CD4-positive, CD25-positive, alpha-beta regulatory T cell (primary cell): ENCODE results near the gene DKK2. TPM values are rescaled to one million over a fixed set of nuclear protein-coding genes. Genes with fewer than 3 reads are reported as not detected.

Experiments used
- ATAC-seq, 2 donors: fragments of 150-1000 bp; cut with Tn5 transposase; one replicate each; pipeline ENCODE4 v1.10.0; 2021; ENCODE audit warnings: low read depth in 2 of 2, moderate number of reproducible peaks in 2 of 2, moderate library complexity in 1 of 2
- DNase-seq, 3 donors: peaks; one replicate each; pipeline versions ENCODE4 v3.0.0 to v3.0.0-alpha.2; 2012 to 2022; ENCODE audit warnings: mixed read lengths in 1 of 3
- H3K27ac ChIP-seq: one replicate; pipeline ENCODE4 v1.7.0; 2013; ENCODE audit warnings: mild to moderate bottlenecking, low read length; ENCODE audit not compliant: insufficient read depth, poor library complexity, severe bottlenecking
- H3K27me3 ChIP-seq: one replicate; pipeline ENCODE4 v1.7.0; 2013; ENCODE audit warnings: low read length; ENCODE audit not compliant: control insufficient read depth, insufficient read depth
- H3K36me3 ChIP-seq: one replicate; pipeline ENCODE4 v1.7.0; 2013; ENCODE audit warnings: mild to moderate bottlenecking, low read length, moderate library complexity; ENCODE audit not compliant: control insufficient read depth, insufficient read depth
- H3K4me1 ChIP-seq: 2 replicates; pipeline ENCODE4 v1.7.0; 2013; ENCODE audit warnings: mild to moderate bottlenecking, low read length; ENCODE audit not compliant: insufficient read depth, control insufficient read depth, poor library complexity, severe bottlenecking
- H3K4me3 ChIP-seq: one replicate; pipeline ENCODE4 v1.7.0; 2013; ENCODE audit warnings: low read depth, mild to moderate bottlenecking, low read length, moderate library complexity
- H3K9me3 ChIP-seq, 2 experiments: 1 replicate in 1 of 2; 2 replicates in 1 of 2; pipeline ENCODE4 v1.7.0; 2013; ENCODE audit warnings: low read length in 2 of 2, mild to moderate bottlenecking in 1 of 2, moderate library complexity in 1 of 2; ENCODE audit not compliant: control insufficient read depth in 2 of 2
- H3K27ac Mint-ChIP-seq, 3 donors: one replicate each; pipeline ENCODE4 v1.8.0; 2020 to 2022; ENCODE audit warnings: mild to moderate bottlenecking in 3 of 3, mixed read lengths in 3 of 3, moderate library complexity in 2 of 3
- H3K27me3 Mint-ChIP-seq: one replicate; pipeline ENCODE4 v1.8.0; 2022; ENCODE audit warnings: mild to moderate bottlenecking, mixed read lengths
- H3K36me3 Mint-ChIP-seq: one replicate; pipeline ENCODE4 v1.8.0; 2020; ENCODE audit warnings: mixed read lengths
- H3K4me1 Mint-ChIP-seq, 4 donors: one replicate each; pipeline ENCODE4 v1.8.0; 2020 to 2022; ENCODE audit warnings: mixed read lengths in 4 of 4, mild to moderate bottlenecking in 1 of 4
- H3K4me3 Mint-ChIP-seq, 4 donors: one replicate each; pipeline ENCODE4 v1.8.0; 2020 to 2022; ENCODE audit warnings: mild to moderate bottlenecking in 4 of 4, mixed read lengths in 4 of 4, moderate library complexity in 3 of 4
- H3K9me3 Mint-ChIP-seq, 7 donors: one replicate each; pipeline ENCODE4 v1.8.0; 2020 to 2022; ENCODE audit warnings: mixed read lengths in 7 of 7, mild to moderate bottlenecking in 3 of 7, moderate library complexity in 2 of 7
- polyA plus RNA-seq, 4 donors: library from polyadenylated mRNA; unstranded; fragments of 300-500 nt; fragmentation: Illumina TruSeq; gene quantifications; one replicate each; pipeline ENCODE4 v1.2.3, GENCODE V29; 2021
- total RNA-seq: library from RNA; stranded (reverse); gene quantifications from one replicate; pipeline ENCODE4 v1.2.3, GENCODE V29; 2022

DKK2 gene
- total and polyA plus RNA-seq, 5 donors from 2014 or later: not detected

DNA sequence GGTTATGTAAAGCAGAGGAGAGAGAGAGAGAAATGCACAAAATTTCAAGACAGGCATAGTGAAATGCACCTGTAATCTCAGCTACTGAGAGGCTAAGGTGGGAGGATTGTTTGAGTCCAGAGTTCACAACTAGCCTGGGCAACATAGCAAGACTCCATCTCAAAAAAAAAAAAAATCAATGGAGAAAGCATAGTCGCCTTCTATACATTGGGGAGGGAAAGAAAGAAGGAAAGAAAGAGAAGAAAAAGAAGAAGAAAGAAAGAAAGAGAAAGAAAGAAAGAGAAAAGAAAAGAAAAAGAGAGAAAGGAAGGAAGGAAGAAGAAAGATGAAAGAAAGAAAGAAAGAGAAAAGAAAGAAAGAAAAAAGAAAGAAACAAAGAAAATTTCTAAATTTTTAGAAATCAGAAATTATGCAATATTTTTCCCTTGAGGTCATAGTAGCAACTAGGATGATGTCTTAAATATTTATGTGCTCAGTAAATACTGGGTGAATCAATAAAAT lies 53.4 kb downstream of the DKK2 start:
- Mint-ChIP-seq H3K4me3 (no peak overlapping the region), H3K4me1 (no peaks in the 10 kb centered on the region), H3K36me3 (no peaks in the 10 kb centered on the region), H3K27me3 (no peaks in the 10 kb centered on the region), H3K27ac (no peak overlapping the region), H3K9me3 (no peaks in the 10 kb centered on the region)
- Histone ChIP-seq H3K4me3 (no peak overlapping the region), H3K27me3 (no peaks in the 10 kb centered on the region), H3K4me1 (no peaks in the 10 kb centered on the region), H3K27ac (no peak overlapping the region), H3K9me3 (no peaks in the 10 kb centered on the region), H3K36me3 (no peaks in the 10 kb centered on the region)
- ATAC-seq (no peak), DNase-seq (no peak)

DNA sequence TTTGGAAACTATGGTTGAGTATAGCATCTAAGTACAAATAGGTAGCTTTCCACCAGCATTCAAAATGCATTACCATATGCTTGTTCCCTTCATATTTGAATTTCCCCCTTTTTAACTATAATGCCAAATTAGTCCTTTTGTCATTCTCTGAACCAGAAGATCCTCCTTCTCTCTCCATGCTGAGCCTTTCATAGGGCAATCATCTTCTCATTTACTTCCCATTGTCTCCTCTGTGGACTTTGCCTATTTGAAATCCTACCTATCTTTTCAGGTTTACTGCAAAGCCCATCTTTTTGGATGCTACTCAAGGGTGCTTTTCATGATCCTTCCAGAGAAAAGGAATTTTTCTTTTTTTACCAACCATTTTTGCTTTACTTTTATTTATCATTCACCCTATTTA lies 54.7 kb downstream of the DKK2 start:
- H3K4me3 ChIP-seq: no peak overlapping the region
- no peaks in the 10 kb centered on the region for H3K4me1 ChIP-seq
- ATAC-seq (no peak), DNase-seq (no peak)
- Mint-ChIP-seq H3K27ac (no peak overlapping the region), H3K36me3 (no peaks in the 10 kb centered on the region), H3K27me3 (no peaks in the 10 kb centered on the region), H3K4me1 (no peaks in the 10 kb centered on the region), H3K4me3 (no peak overlapping the region), H3K9me3 (peaks cover 0 to 5% (median 1%) of the 10 kb centered on the region in 7 donors)
- H3K36me3 ChIP-seq: no peaks in the 10 kb centered on the region
- no peak overlapping the region for H3K27ac ChIP-seq
- no peaks in the 10 kb centered on the region for H3K27me3 ChIP-seq
- H3K9me3 ChIP-seq: no peaks in the 10 kb centered on the region

DNA sequence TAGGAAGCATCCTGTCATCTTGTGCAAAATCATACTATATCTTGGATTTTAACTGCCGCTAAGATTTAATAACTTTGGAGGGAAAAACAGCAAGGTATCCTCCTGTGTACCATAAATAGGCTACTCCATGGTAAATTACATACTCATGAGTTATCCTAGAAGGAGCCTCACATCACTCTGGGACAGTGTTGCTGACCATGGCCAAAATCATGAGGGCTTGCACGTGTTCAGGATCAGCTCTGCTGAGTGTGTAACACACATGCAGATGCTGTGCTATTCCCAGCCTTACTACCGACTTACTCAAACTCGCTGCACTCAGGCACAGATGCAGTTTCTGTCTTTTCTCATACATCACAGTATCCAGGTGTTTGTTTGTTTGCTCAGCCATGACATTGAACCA lies 56.6 kb downstream of the DKK2 start:
- H3K4me3 Mint-ChIP-seq: no peak overlapping the region
- Histone ChIP-seq H3K9me3 (no peaks in the 10 kb centered on the region), H3K27me3 (no peaks in the 10 kb centered on the region), H3K27ac (no peak overlapping the region), H3K4me3 (no peak overlapping the region), H3K4me1 (no peaks in the 10 kb centered on the region), H3K36me3 (no peaks in the 10 kb centered on the region)
- no peaks in the 10 kb centered on the region for H3K4me1 Mint-ChIP-seq
- H3K36me3 Mint-ChIP-seq: no peaks in the 10 kb centered on the region
- no peak for DNase-seq
- peaks cover 0 to 7% (median 1%) of the 10 kb centered on the region in 7 donors for H3K9me3 Mint-ChIP-seq
- no peaks in the 10 kb centered on the region for H3K27me3 Mint-ChIP-seq
- no peak overlapping the region for H3K27ac Mint-ChIP-seq
- no peak for ATAC-seq

DNA sequence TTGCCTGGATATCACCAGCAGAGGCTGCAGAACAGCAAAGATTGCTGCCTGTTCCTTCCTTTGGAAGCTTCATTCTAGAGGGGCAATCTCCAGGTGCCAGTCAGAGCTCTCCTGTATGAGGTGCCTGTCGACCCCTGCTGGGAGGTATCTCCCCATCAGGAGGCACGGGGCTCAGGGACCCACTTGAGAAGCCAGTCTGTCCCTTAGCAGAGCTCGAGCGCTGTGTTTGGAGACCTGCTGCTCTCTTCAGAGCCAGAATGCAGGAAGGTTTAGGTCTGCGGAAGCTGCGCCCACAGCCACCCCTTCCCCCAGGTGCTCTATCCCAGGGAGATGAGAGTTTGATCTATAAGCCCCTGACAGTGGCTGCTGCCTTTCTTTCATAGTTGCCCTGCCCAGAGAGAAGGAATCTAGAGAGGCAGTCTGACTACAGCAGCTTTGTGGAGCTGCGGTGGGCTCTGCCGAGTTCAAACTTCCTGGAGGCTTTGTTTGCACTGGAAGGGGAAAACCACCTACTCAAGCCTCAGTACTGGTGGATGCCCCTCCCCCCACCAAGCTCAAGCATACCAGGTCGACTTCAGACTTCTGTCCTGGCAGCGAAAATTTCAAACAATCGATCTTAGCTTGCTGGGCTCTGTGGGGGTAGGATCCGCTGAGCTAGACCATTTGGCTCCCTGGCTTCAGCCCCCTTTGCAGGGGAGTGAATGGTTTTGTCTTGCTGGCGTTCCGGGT lies 57.9 kb downstream of the DKK2 start:
- Histone ChIP-seq H3K27ac (no peak overlapping the region), H3K4me1 (no peaks in the 10 kb centered on the region), H3K9me3 (no peaks in the 10 kb centered on the region), H3K36me3 (no peaks in the 10 kb centered on the region), H3K27me3 (no peaks in the 10 kb centered on the region), H3K4me3 (no peak overlapping the region)
- Mint-ChIP-seq H3K4me3 (no peak overlapping the region), H3K9me3 (peaks cover 0 to 7% (median 3%) of the 10 kb centered on the region in 7 donors), H3K27me3 (no peaks in the 10 kb centered on the region), H3K4me1 (no peaks in the 10 kb centered on the region), H3K27ac (no peak overlapping the region), H3K36me3 (no peaks in the 10 kb centered on the region)
- ATAC-seq (no peak), DNase-seq (no peak)

DNA sequence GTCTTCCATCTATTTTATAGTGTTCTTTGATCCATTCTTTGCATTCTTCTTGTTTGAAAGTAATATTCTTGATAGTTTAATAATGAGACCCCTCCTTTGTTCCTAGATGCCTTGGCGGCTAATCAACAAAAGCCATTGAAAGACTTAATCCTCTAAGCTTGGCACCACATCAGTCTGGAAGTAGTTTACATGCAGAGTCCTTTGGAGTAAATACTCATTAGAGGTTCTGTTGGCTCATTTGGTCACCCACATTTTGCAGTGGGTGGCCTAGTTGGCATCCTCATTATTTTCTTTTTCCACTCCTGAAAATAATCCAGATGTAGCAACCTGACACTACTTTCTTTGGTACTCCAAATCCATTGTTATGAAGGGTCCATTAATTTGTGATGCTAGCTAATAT lies 64.5 kb downstream of the DKK2 start:
- Histone ChIP-seq H3K36me3 (no peaks in the 10 kb centered on the region), H3K9me3 (no peaks in the 10 kb centered on the region), H3K27me3 (no peaks in the 10 kb centered on the region), H3K4me3 (no peak overlapping the region), H3K27ac (no peak overlapping the region), H3K4me1 (no peaks in the 10 kb centered on the region)
- Mint-ChIP-seq H3K27ac (no peak overlapping the region), H3K27me3 (no peaks in the 10 kb centered on the region), H3K4me3 (no peak overlapping the region), H3K4me1 (no peaks in the 10 kb centered on the region), H3K36me3 (no peaks in the 10 kb centered on the region), H3K9me3 (peaks cover 0 to 5% (median 2%) of the 10 kb centered on the region in 7 donors)
- no peak for DNase-seq
- no peak for ATAC-seq

DNA sequence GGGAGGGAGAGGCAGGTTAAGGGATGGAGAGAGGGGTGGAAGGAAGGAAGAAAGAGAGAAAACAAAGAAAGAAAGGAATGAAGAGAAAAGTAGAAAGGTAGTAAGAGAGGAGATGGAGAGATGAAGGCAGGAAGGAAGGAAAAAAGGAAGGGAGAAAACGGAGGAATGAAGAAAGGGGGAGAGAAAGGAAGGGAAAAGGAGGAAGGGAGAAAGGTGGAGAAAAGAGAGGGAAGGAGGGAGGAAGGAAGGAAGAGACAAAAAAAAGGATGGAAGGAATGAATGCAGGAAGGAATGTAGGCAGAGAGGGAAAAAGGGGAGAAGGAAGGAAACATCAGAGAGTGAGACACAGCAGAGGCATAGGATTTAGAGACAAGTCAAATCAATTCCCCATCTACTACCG lies 68.2 kb downstream of the DKK2 start:
- Mint-ChIP-seq H3K4me1 (no peaks in the 10 kb centered on the region), H3K4me3 (no peak overlapping the region), H3K36me3 (no peaks in the 10 kb centered on the region), H3K9me3 (peaks cover 0 to 7% (median 2%) of the 10 kb centered on the region in 7 donors), H3K27me3 (no peaks in the 10 kb centered on the region), H3K27ac (no peak overlapping the region)
- Histone ChIP-seq H3K4me1 (no peaks in the 10 kb centered on the region), H3K9me3 (no peaks in the 10 kb centered on the region), H3K27ac (no peak overlapping the region), H3K4me3 (no peak overlapping the region), H3K36me3 (no peaks in the 10 kb centered on the region), H3K27me3 (no peaks in the 10 kb centered on the region)
- DNase-seq: no peak
- no peak for ATAC-seq

DNA sequence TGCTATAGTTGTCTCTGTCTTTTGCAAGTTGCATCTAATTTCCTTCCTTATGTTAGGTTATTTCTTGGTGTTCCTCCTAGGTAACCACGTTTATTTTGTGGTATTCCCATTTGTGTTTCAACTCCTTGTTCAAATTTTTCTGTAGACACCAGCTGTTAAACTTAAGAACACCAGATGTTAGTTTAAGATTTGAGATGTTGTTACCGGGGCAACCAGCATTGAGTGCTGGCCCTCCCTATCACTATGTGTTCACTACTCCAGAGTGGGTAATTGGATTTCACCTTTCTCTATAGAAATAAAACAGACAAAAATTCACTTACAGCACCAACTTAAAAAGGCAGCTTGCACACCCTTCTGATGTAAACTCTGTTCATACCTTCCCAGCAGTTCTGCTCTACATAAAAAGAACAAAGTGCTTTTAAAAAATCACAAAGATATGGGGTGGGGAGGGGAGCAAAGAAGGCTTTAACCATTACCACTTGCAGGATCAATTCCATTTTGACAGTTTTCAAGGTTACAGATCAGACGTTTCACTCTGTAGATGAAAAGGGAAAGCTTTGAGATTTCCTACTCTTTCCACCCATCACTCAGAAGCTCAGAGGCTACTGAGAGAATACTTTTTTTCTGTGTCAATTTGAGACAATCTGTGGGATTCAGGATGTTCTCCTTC lies 82.9 kb downstream of the DKK2 start:
- H3K27ac ChIP-seq: no peak overlapping the region
- ATAC-seq (no peak), DNase-seq (no peak)
- H3K27me3 ChIP-seq: no peaks in the 10 kb centered on the region
- H3K36me3 Mint-ChIP-seq: no peaks in the 10 kb centered on the region
- no peak overlapping the region for H3K4me3 ChIP-seq
- H3K4me1 ChIP-seq: no peaks in the 10 kb centered on the region
- H3K4me3 Mint-ChIP-seq: no peak overlapping the region
- no peaks in the 10 kb centered on the region for H3K27me3 Mint-ChIP-seq
- no peaks in the 10 kb centered on the region for H3K36me3 ChIP-seq
- H3K4me1 Mint-ChIP-seq: no peaks in the 10 kb centered on the region
- H3K9me3 ChIP-seq: no peaks in the 10 kb centered on the region
- H3K9me3 Mint-ChIP-seq: peaks cover 0 to 3% (median 0%) of the 10 kb centered on the region in 7 donors
- H3K27ac Mint-ChIP-seq: no peak overlapping the region

DNA sequence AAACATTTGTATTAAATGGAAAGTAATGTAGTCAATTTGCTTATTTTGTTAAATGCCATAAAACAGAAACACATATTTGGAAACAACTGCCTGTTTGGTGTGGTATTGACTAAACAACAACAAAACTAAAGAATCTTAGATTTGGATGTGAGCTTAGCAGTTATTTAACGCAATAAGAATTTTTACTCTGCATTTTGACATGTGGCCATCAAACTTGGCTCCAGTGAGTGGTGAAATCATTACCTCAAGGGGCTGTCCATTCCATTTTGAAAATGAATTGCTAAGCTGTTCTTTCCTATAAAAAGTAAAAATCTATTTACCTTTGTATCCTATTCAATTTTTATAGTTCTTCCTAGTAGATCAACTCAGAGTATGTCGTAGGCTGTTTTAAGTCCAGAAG lies 84.2 kb downstream of the DKK2 start:
- Histone ChIP-seq H3K36me3 (no peaks in the 10 kb centered on the region), H3K9me3 (no peaks in the 10 kb centered on the region), H3K4me1 (no peaks in the 10 kb centered on the region), H3K27ac (no peak overlapping the region), H3K4me3 (no peak overlapping the region), H3K27me3 (no peaks in the 10 kb centered on the region)
- H3K27ac Mint-ChIP-seq: no peak overlapping the region
- H3K36me3 Mint-ChIP-seq: no peaks in the 10 kb centered on the region
- DNase-seq: no peak
- H3K27me3 Mint-ChIP-seq: no peaks in the 10 kb centered on the region
- peaks cover 0 to 3% (median 0%) of the 10 kb centered on the region in 7 donors for H3K9me3 Mint-ChIP-seq
- no peak overlapping the region for H3K4me3 Mint-ChIP-seq
- no peaks in the 10 kb centered on the region for H3K4me1 Mint-ChIP-seq
- ATAC-seq: no peak
